Measurements from ENCODE around the gene UCHL5. TPM values are rescaled to one million over a fixed set of nuclear protein-coding genes. Genes with fewer than 3 reads are reported as not detected.

UCHL5 gene
- total RNA-seq, 1 experiment from 2014 or later = 42.1 TPM

DNA sequence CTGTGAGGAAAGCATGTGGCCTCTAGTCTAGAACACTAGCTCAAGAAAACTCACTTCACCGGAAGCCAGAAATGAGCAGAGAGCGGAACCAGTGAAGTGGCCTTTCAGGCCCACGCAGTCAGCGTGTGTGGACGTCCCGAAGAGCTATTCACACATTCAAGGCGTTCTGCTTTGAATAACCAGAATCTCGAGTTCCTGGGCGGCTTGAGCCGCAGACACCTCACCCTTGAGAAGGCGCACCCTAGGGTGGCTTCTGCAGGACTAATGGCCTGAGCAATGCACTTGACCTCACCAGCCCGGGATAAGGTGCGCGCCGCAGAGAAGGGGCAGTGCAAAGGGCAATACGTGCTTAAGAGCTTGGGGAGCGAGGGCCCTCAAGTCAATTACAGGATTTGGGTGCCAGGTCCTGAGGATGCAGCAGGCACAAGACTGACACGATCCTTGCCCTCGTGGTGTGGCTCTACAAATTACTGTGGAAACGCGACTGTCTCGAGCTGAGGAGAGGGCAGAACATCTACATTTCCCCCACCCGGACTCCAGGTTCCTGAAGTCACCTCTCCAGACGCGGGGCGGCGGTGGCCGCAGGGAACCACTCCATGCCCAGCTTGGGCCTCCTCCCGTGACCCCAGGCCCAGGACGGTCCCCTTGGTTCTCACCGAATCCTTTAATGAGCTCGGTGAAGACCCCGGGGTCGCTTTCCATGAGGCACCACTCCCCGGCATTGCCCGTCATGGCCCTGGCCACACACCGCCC, 455 bp downstream of the UCHL5 start:
- peaks cover 12% of the 10 kb centered on the region for H3K23me2 ChIP-seq (ENCODE audit: insufficient read length, low read depth, low read length, poor library complexity, severe bottlenecking)
- Mint-ChIP-seq H3K36me3 (ENCODE audit: insufficient read depth in 1 of 3, low read depth in 3 of 3) (peaks cover 0 to 11% (median 6%) of the 10 kb centered on the region in 3 experiments; a peak in 5 of 7 replicates), H3K4me3 (peak overlapping the region; percentile 85 to 99), H3K9me3 (peaks cover 2 to 3% of the 10 kb centered on the region in 2 experiments; a peak in 1 of 5 replicates), H3K4me1 (peaks cover 17 to 25% of the 10 kb centered on the region in 2 experiments), H3K27me3 (ENCODE audit: low read depth) (no peaks in the 10 kb centered on the region), H3K27ac (peak overlapping the region; percentile 95 to 99 (median 98))
- H2BK5ac ChIP-seq (ENCODE audit: insufficient read length, low read length) = peak overlapping the region; percentile 42
- no peak overlapping the region for H2BK120ac ChIP-seq (ENCODE audit: low read depth, low read length, poor library complexity, severe bottlenecking)
- H2AK5ac ChIP-seq (ENCODE audit: insufficient read length, low read length) = no peak overlapping the region
- H3K79me1 ChIP-seq (ENCODE audit: insufficient read depth, low read depth, low read length, poor library complexity, severe bottlenecking) = no peaks in the 10 kb centered on the region
- peak overlapping the region; percentile 95 for H3K4me2 ChIP-seq (ENCODE audit: insufficient read depth, insufficient read length, low read length)
- H3K27me3 ChIP-seq (ENCODE audit: insufficient read depth, low read length) = no peaks in the 10 kb centered on the region
- no peak overlapping the region for H4K8ac ChIP-seq (replicated peaks; ENCODE audit: insufficient read length, low read depth, low read length)
- H3K9me3 ChIP-seq (ENCODE audit: control insufficient read depth, low read depth, low read length) = no peaks in the 10 kb centered on the region
- H3K79me2 ChIP-seq (ENCODE audit: insufficient read depth, low read length) = peaks cover 28% of the 10 kb centered on the region; the same call in 1 of the 2 replicates
- H3T11ph ChIP-seq (ENCODE audit: low read length) = no peak overlapping the region
- H3K23ac ChIP-seq (ENCODE audit: insufficient read length, low read depth, low read length) = no peak overlapping the region
- TF ChIP-seq, protein P1, sequence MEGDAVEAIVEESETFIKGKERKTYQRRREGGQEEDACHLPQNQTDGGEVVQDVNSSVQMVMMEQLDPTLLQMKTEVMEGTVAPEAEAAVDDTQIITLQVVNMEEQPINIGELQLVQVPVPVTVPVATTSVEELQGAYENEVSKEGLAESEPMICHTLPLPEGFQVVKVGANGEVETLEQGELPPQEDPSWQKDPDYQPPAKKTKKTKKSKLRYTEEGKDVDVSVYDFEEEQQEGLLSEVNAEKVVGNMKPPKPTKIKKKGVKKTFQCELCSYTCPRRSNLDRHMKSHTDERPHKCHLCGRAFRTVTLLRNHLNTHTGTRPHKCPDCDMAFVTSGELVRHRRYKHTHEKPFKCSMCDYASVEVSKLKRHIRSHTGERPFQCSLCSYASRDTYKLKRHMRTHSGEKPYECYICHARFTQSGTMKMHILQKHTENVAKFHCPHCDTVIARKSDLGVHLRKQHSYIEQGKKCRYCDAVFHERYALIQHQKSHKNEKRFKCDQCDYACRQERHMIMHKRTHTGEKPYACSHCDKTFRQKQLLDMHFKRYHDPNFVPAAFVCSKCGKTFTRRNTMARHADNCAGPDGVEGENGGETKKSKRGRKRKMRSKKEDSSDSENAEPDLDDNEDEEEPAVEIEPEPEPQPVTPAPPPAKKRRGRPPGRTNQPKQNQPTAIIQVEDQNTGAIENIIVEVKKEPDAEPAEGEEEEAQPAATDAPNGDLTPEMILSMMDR (conservative IDR thresholded peaks at IDR 0.05) = no peak
- H3K56ac ChIP-seq (ENCODE audit: insufficient read length, low read depth, low read length) = no peak overlapping the region
- DNase-seq = peak; percentile 40
- no CpG with 5 or more reads among the region's 37 CpGs for WGBS (ENCODE audit: extremely low coverage, insufficient read length, low lambda C conversion rate)
- H3K18ac ChIP-seq (ENCODE audit: insufficient read length, low read depth, low read length) = no peak overlapping the region
- H4K20me1 ChIP-seq (ENCODE audit: control insufficient read depth, insufficient read depth, insufficient read length) = no peaks in the 10 kb centered on the region
- H2BK20ac ChIP-seq (ENCODE audit: low read depth, low read length, poor library complexity, severe bottlenecking) = no peak overlapping the region
- H3K4me1 ChIP-seq (ENCODE audit: insufficient read depth, low read length) = no peaks in the 10 kb centered on the region
- H4K91ac ChIP-seq (ENCODE audit: insufficient read length, low read depth, low read length) = peak overlapping the region; percentile 20
- H3K14ac ChIP-seq (ENCODE audit: insufficient read depth, low read length) = peak overlapping the region; percentile 90
- no peak overlapping the region for H2BK15ac ChIP-seq (ENCODE audit: low read depth, low read length)
- peak overlapping the region; percentile 94 for H3K9ac ChIP-seq (ENCODE audit: extremely low read depth, insufficient read length, low read length)
- H3K27ac ChIP-seq (ENCODE audit: insufficient read length, low read depth, low read length) = peak overlapping the region; percentile 79
- H2AFZ ChIP-seq (ENCODE audit: low read length) = no peak overlapping the region
- H2BK12ac ChIP-seq (ENCODE audit: insufficient read length, low read depth, low read length) = peak overlapping the region; percentile 97
- H3K4ac ChIP-seq (ENCODE audit: low read depth, low read length) = no peak overlapping the region; the same call in 1 of the 2 replicates
- H4K5ac ChIP-seq (ENCODE audit: insufficient read length, low read depth, low read length) = peak overlapping the region; percentile 94

Data from H9 (cell line).